Endodermal cell (in vitro differentiated cells): ENCODE data around the gene ZBTB7C. TPM values are rescaled to one million over a fixed set of nuclear protein-coding genes. Genes with fewer than 3 reads are reported as not detected.
A peak's percentile ranks its signal among the peaks of the same experiment; 100 is the strongest.

Source experiments
- DNase-seq: peaks from one replicate; pipeline ENCODE4 v3.0.0-alpha.2; 2017
- H3K27ac ChIP-seq: 2 replicates; pipeline ENCODE4 v1.5.1; 2013; ENCODE audit warnings: mild to moderate bottlenecking, low read depth, low read length, moderate library complexity
- H3K27me3 ChIP-seq: 2 replicates; pipeline ENCODE4 v1.6.1; 2013; ENCODE audit warnings: mild to moderate bottlenecking, low read length, moderate library complexity; ENCODE audit not compliant: insufficient read depth, control insufficient read depth, poor library complexity, severe bottlenecking
- H3K36me3 ChIP-seq: 2 replicates; pipeline ENCODE4 v1.7.0; 2013; ENCODE audit warnings: mild to moderate bottlenecking, low read length, moderate library complexity; ENCODE audit not compliant: control insufficient read depth, insufficient read depth
- H3K4me1 ChIP-seq: one replicate; pipeline ENCODE4 v1.7.0; 2013; ENCODE audit warnings: low read length; ENCODE audit not compliant: control insufficient read depth, insufficient read depth
- H3K4me3 ChIP-seq: 2 replicates; pipeline ENCODE4 v1.5.1; 2013; ENCODE audit warnings: mild to moderate bottlenecking, low read length, moderate library complexity
- H3K9ac ChIP-seq: 2 replicates; pipeline ENCODE4 v1.6.1; 2013; ENCODE audit warnings: mild to moderate bottlenecking, low read length, moderate library complexity; ENCODE audit not compliant: poor library complexity, severe bottlenecking; ENCODE audit errors: extremely low read depth
- H3K9me3 ChIP-seq: 2 replicates; pipeline ENCODE4 v1.6.1; 2013; ENCODE audit warnings: mild to moderate bottlenecking, low read length, moderate library complexity; ENCODE audit not compliant: control insufficient read depth
- H3K27ac Mint-ChIP-seq: 2 replicates; pipeline ENCODE4 v1.8.0; 2020; ENCODE audit warnings: mixed read lengths
- H3K27me3 Mint-ChIP-seq: 2 replicates; pipeline ENCODE4 v1.8.0; 2021; ENCODE audit warnings: mild to moderate bottlenecking, mixed read lengths; ENCODE audit not compliant: insufficient read depth
- H3K36me3 Mint-ChIP-seq: 2 replicates; pipeline ENCODE4 v1.8.0; 2020; ENCODE audit warnings: low read depth, mixed read lengths
- H3K4me1 Mint-ChIP-seq: 2 replicates; pipeline ENCODE4 v1.8.0; 2020; ENCODE audit warnings: mixed read lengths
- H3K4me3 Mint-ChIP-seq: 2 replicates; pipeline ENCODE4 v1.8.0; 2020; ENCODE audit warnings: mild to moderate bottlenecking, moderate library complexity, mixed read lengths
- H3K9me3 Mint-ChIP-seq: 2 replicates; pipeline ENCODE4 v1.8.0; 2020; ENCODE audit warnings: mild to moderate bottlenecking, mixed read lengths
- WGBS, 2 experiments: methylation state at CpG; one replicate each; pipeline versions ENCODE4 v1.1.5 to v1.1.7; 2013; ENCODE audit warnings: missing lambda C conversion rate in 2 of 2, mixed read lengths in 1 of 2; ENCODE audit not compliant: insufficient coverage in 1 of 2, insufficient read length in 1 of 2; 5-methylcytosine and 5-hydroxymethylcytosine counted together
- total RNA-seq, 2 donors: library from RNA; stranded (reverse); fragmentation: NEBNext Ultra II Directional in 1 of 2; extraction: Animal tissue kit (Norgen Biotek cat#: 25700) in 1 of 2; gene quantifications; 2 replicates in 1 of 2; 3 replicates in 1 of 2; pipeline ENCODE4 v1.2.1, GENCODE V29; 2021
- TF ChIP-seq, protein P1 (sequence below): fragments of 200-600 bp; sonication (generic); conservative IDR thresholded peaks from 2 replicates; pipeline ENCODE4 v1.5.0; 2021; ENCODE audit warnings: antibody characterized with exemption, mild to moderate bottlenecking

Gene ZBTB7C
- total RNA-seq, 2 donors from 2014 or later = 0.31 to 0.62 TPM

DNA sequence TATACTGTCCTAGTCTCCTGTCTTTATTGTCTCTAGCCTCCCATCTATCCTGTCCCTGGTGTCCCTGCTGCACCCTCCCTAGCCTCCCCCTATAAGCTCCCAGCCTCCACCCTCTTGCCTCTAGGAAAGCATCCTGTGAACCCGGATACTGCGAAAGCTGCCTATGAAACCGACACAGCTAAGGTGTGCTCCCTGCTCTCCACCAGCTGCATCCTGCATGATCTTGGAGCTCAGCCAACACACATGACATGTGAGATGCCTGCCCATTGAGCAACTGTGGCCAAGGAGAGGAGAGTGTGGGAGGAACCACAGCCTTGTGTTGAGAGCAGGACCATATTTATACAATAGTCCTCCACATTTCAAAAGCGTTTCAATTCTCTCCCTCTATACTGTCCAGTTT, 187.1 kb downstream of the ZBTB7C start:
- Mint-ChIP-seq H3K4me1 (peaks cover 4% of the 10 kb centered on the region), H3K36me3 (no peaks in the 10 kb centered on the region), H3K4me3 (no peak overlapping the region), H3K9me3 (no peaks in the 10 kb centered on the region), H3K27me3 (peaks cover 3% of the 10 kb centered on the region), H3K27ac (no peak overlapping the region)
- TF ChIP-seq, protein P1, sequence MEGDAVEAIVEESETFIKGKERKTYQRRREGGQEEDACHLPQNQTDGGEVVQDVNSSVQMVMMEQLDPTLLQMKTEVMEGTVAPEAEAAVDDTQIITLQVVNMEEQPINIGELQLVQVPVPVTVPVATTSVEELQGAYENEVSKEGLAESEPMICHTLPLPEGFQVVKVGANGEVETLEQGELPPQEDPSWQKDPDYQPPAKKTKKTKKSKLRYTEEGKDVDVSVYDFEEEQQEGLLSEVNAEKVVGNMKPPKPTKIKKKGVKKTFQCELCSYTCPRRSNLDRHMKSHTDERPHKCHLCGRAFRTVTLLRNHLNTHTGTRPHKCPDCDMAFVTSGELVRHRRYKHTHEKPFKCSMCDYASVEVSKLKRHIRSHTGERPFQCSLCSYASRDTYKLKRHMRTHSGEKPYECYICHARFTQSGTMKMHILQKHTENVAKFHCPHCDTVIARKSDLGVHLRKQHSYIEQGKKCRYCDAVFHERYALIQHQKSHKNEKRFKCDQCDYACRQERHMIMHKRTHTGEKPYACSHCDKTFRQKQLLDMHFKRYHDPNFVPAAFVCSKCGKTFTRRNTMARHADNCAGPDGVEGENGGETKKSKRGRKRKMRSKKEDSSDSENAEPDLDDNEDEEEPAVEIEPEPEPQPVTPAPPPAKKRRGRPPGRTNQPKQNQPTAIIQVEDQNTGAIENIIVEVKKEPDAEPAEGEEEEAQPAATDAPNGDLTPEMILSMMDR = no peak
- peaks cover 20% of the 10 kb centered on the region for H3K27me3 ChIP-seq
- H3K36me3 ChIP-seq = no peaks in the 10 kb centered on the region
- WGBS, 2 experiments = 83% methylated on average over 4 of the region's 4 CpGs; no CpG with 5 or more reads in 1 of the 2 experiments
- no peak for DNase-seq
- H3K9ac ChIP-seq = no peak overlapping the region
- H3K4me3 ChIP-seq = no peak overlapping the region
- H3K27ac ChIP-seq = no peak overlapping the region
- no peaks in the 10 kb centered on the region for H3K4me1 ChIP-seq
- no peaks in the 10 kb centered on the region for H3K9me3 ChIP-seq

DNA sequence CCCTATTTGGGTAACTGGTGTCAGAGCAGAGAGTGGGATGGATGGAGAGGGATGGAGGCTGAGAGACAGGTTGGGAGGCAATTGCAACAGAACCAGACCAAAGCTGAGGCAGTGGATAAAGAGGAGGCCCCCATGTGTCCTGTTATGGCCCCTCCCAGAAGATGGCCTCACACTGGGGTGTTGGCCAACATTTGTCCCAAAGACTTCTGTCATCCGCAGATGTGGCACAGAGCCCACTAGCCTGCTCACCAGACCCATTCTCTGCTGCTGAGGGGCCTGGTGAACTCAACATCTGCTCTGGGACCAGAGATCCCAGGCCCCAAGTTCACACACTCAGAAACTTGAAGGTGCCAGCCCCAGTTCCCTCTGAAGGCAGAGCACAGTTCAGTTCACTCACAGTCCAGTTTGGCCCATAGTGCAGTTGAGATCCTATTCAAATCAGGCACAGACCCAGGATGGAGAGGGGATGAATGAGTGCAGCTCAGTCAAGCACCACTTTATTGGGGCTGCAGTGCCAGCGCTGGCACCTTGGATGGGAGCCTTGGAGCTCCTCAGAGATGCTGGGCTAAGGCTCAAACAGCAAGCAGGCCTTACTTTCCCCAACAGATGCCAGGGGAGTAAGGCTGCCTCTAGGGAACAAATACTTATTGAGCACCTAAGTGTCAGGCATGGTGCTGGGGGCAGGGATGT, 189.2 kb downstream of the ZBTB7C start:
- Mint-ChIP-seq H3K27ac (no peak overlapping the region), H3K27me3 (peaks cover 2% of the 10 kb centered on the region), H3K36me3 (no peaks in the 10 kb centered on the region), H3K4me3 (no peak overlapping the region), H3K4me1 (peaks cover 5% of the 10 kb centered on the region), H3K9me3 (no peaks in the 10 kb centered on the region)
- H3K4me3 ChIP-seq = no peak overlapping the region
- H3K36me3 ChIP-seq = no peaks in the 10 kb centered on the region
- no peaks in the 10 kb centered on the region for H3K4me1 ChIP-seq
- H3K27ac ChIP-seq = no peak overlapping the region
- no peak overlapping the region for H3K9ac ChIP-seq
- TF ChIP-seq, protein P1 = no peak
- no peak for DNase-seq
- no peaks in the 10 kb centered on the region for H3K9me3 ChIP-seq
- peaks cover 20% of the 10 kb centered on the region for H3K27me3 ChIP-seq
- WGBS, 2 experiments = 95 to 100% methylated on average over 1 to 2 of the region's 2 CpGs

DNA sequence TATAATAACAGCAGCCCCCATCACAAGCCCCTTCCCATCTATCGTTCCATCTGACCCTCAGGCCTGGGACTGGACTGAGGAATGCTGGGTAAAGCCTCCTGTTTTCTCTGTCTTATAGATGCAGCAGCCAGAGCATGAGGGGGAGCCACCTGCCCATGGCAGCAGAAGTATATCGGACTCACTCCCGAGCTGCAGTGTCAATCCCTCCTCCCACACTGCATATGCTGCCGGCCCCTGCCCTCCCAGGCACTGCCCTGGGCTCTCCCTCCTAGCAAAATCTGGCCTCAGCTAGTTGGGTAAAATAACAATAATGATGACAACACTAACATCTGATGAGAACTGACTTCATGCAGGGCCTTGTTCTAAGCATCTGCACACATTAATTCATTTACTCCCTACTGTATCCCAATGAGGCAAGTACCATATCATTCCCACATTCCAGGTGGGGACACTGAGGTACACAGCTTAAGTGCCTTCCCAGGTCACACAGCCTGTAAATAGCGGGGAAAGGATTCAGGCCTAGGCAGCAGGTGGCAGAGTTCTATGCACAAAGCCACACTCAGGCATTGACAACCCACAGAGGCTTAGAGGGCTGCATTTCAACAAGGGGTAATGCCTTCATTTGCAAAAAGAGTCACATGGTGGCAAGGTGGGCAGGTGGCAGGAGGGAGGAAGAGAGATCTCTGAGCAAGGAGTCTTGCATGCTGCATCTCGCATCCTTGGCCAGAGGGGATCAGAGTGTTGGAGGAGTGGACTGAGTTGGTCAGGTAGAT, 190.0 kb downstream of the ZBTB7C start:
- no peak overlapping the region for H3K9ac ChIP-seq
- H3K36me3 Mint-ChIP-seq = no peaks in the 10 kb centered on the region
- peaks cover 5% of the 10 kb centered on the region for H3K4me1 Mint-ChIP-seq
- H3K4me1 ChIP-seq = no peaks in the 10 kb centered on the region
- peaks cover 2% of the 10 kb centered on the region for H3K27me3 Mint-ChIP-seq
- peaks cover 15% of the 10 kb centered on the region for H3K27me3 ChIP-seq
- no peak overlapping the region for H3K4me3 Mint-ChIP-seq
- 71 to 89% methylated on average over 1 to 6 of the region's 6 CpGs for WGBS, 2 experiments
- H3K4me3 ChIP-seq = no peak overlapping the region
- H3K36me3 ChIP-seq = no peaks in the 10 kb centered on the region
- TF ChIP-seq, protein P1 = peak; percentile 38
- no peak for DNase-seq
- peaks cover 2% of the 10 kb centered on the region for H3K9me3 ChIP-seq
- H3K27ac ChIP-seq = no peak overlapping the region
- no peak overlapping the region for H3K27ac Mint-ChIP-seq
- H3K9me3 Mint-ChIP-seq = peaks cover 3% of the 10 kb centered on the region
